Brain pericyte (primary cell): ENCODE measurements around the gene TBC1D24.

Experiments used
- DNase-seq: peaks from one replicate; pipeline ENCODE4 v3.0.0-alpha.2; 2012; ENCODE audit warnings: low read depth, low spot score

The TBC1D24 gene

GRCh38 chr16:2482708-2483534, 8.0 kb downstream of the TBC1D24 start:
- DNase-seq: no peak

- no peak for DNase-seq
Observed at GRCh38 chr16:2483939-2484897, 9.3 kb downstream of the TBC1D24 start.

GRCh38 chr16:2484898-2485508, 10.1 kb downstream of the TBC1D24 start:
- no peak for DNase-seq

- no peak for DNase-seq
Observed at GRCh38 chr16:2485811-2486507, 11.0 kb downstream of the TBC1D24 start.

GRCh38 chr16:2486645-2487516, 12.0 kb downstream of the TBC1D24 start:
- no peak for DNase-seq

GRCh38 chr16:2487517-2487842, 12.6 kb downstream of the TBC1D24 start:
- DNase-seq: no peak

GRCh38 chr16:2487903-2488531, 13.1 kb downstream of the TBC1D24 start:
- no peak for DNase-seq

GRCh38 chr16:2489581-2489980, 14.7 kb downstream of the TBC1D24 start:
- no peak for DNase-seq

GRCh38 chr16:2490190-2491105, 15.5 kb downstream of the TBC1D24 start:
- DNase-seq: no peak

- no peak for DNase-seq
Observed at GRCh38 chr16:2492292-2492691, 17.4 kb downstream of the TBC1D24 start.

- no peak for DNase-seq
Observed at GRCh38 chr16:2493605-2494004, 18.7 kb downstream of the TBC1D24 start.

- DNase-seq: no peak
Observed at GRCh38 chr16:2494616-2495015, 19.7 kb downstream of the TBC1D24 start.

- no peak for DNase-seq
Observed at GRCh38 chr16:2495041-2495440, 20.1 kb downstream of the TBC1D24 start.

GRCh38 chr16:2496223-2497115, 21.5 kb downstream of the TBC1D24 start:
- no peak for DNase-seq

GRCh38 chr16:2497116-2497630, 22.2 kb downstream of the TBC1D24 start:
- DNase-seq: no peak

GRCh38 chr16:2497695-2498484, 23.0 kb downstream of the TBC1D24 start:
- DNase-seq: no peak
